Testis (tissue), 2 donors: Measurements from ENCODE around the gene ARAP2.

ENCODE experiments used
- POLR2A ChIP-seq: fragments of 450-650 bp; IDR thresholded peaks from one replicate; pipeline ENCODE4 v1.6.1; 2017; ENCODE audit warnings: antibody characterized with exemption, mild to moderate bottlenecking, moderate library complexity
- TF ChIP-seq, protein P1 (sequence below), 3 experiments: fragments of 450-650 bp in 2 of 3; fragments of 200-600 bp in 1 of 3; sonication (generic) in 1 of 3; IDR thresholded peaks; one replicate each; pipeline ENCODE4 v1.5.1; 2016 to 2019; ENCODE audit warnings: antibody characterized with exemption in 3 of 3, mild to moderate bottlenecking in 2 of 3, moderate library complexity in 1 of 3

DNA sequence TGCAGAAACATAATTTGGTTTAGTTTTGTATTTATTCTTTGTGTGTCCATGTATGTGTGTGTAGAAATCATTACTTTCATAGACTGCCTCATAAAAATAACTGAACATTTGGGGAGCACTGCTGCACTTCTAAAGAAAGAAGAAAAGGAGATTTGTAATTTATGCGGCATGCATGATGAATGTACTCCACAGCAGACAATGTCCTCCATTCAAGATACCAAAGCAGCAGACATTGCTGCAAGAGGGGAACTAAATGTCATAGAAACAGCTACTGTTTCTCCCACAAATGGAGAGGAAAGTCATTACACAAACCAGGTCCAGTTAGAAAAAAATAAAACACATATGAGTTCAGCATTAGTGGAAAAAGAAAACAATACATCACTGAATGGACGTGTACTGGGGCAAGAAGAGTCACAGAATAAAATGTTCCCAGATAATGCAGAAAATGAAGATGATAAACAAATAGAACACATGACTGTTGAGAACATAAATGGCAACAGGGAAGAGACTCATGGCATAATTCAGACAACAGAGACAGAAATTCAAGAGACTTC, 39.7 kb upstream of the ARAP2 start:
- TF ChIP-seq, protein P1, sequence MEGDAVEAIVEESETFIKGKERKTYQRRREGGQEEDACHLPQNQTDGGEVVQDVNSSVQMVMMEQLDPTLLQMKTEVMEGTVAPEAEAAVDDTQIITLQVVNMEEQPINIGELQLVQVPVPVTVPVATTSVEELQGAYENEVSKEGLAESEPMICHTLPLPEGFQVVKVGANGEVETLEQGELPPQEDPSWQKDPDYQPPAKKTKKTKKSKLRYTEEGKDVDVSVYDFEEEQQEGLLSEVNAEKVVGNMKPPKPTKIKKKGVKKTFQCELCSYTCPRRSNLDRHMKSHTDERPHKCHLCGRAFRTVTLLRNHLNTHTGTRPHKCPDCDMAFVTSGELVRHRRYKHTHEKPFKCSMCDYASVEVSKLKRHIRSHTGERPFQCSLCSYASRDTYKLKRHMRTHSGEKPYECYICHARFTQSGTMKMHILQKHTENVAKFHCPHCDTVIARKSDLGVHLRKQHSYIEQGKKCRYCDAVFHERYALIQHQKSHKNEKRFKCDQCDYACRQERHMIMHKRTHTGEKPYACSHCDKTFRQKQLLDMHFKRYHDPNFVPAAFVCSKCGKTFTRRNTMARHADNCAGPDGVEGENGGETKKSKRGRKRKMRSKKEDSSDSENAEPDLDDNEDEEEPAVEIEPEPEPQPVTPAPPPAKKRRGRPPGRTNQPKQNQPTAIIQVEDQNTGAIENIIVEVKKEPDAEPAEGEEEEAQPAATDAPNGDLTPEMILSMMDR (IDR thresholded peaks at IDR 0.05) = no peak
- no peak for TF ChIP-seq POLR2A
